Gastrocnemius medialis (tissue), 4 donors: Measurements from ENCODE around the gene AMACR. TPM values are rescaled to one million over a fixed set of nuclear protein-coding genes. Genes with fewer than 3 reads are reported as not detected.

ENCODE experiments used
- ATAC-seq, 2 donors: fragments of 150-250 bp; one replicate each; pipeline ENCODE4 v1.9.1; 2016
- DNase-seq, 2 donors: peaks; one replicate each; pipeline ENCODE4 v3.0.0-alpha.2; 2019
- H3K27ac ChIP-seq, 4 donors: fragments of 200-600 bp; sonication (generic); 1 replicate in 1 of 4; 2 replicates in 3 of 4; pipeline ENCODE4 v1.5.1; 2016 to 2018; ENCODE audit warnings: mild to moderate bottlenecking in 2 of 4, moderate library complexity in 1 of 4
- H3K27me3 ChIP-seq, 3 donors: fragments of 200-600 bp; sonication (generic) in 2 of 3; 1 replicate in 1 of 3; 2 replicates in 2 of 3; pipeline versions ENCODE4 v1.5.1 to v1.6.0; 2016 to 2019; ENCODE audit warnings: mild to moderate bottlenecking in 1 of 3, moderate library complexity in 1 of 3
- H3K36me3 ChIP-seq, 2 donors: fragments of 200-600 bp; sonication (generic) in 1 of 2; one replicate each; pipeline ENCODE4 v1.5.1; 2017 to 2018
- H3K4me1 ChIP-seq, 2 donors: fragments of 200-600 bp; sonication (generic) in 1 of 2; one replicate each; pipeline ENCODE4 v1.5.1; 2016 to 2017; ENCODE audit warnings: mild to moderate bottlenecking in 2 of 2
- H3K4me3 ChIP-seq, 4 donors: fragments of 200-600 bp; sonication (generic) in 3 of 4; 1 replicate in 1 of 4; 2 replicates in 3 of 4; pipeline ENCODE4 v1.5.1; 2016 to 2019; ENCODE audit warnings: mild to moderate bottlenecking in 2 of 4
- H3K9me3 ChIP-seq, 3 donors: fragments of 200-600 bp; sonication (generic) in 2 of 3; 1 replicate in 1 of 3; 2 replicates in 2 of 3; pipeline ENCODE4 v1.5.1; 2016 to 2019
- CTCF ChIP-seq, 5 experiments: fragments of 450-650 bp in 3 of 5; fragments of 200-600 bp in 2 of 5; sonication (generic) in 2 of 5; IDR thresholded peaks in 4 of 5; conservative IDR thresholded peaks in 1 of 5; 1 replicate in 4 of 5; 2 replicates in 1 of 5; pipeline ENCODE4 v1.5.1; 2016 to 2019; ENCODE audit warnings: antibody characterized with exemption in 5 of 5, mild to moderate bottlenecking in 3 of 5, moderate library complexity in 3 of 5
- POLR2A ChIP-seq, 2 donors: fragments of 450-650 bp; IDR thresholded peaks; one replicate each; pipeline ENCODE4 v1.6.1; 2017; ENCODE audit warnings: antibody characterized with exemption in 2 of 2, mild to moderate bottlenecking in 2 of 2, moderate library complexity in 2 of 2
- in situ Hi-C, 4 donors: fragments of 200-750 bp; cut with MboI; loops; one replicate each; pipeline versions ENCODE4 v1.15.0 to v1.8.0; 2017; ENCODE audit warnings: low sequenced_read_pairs in 4 of 4
- intact Hi-C: fragments of 100-400 bp; cut with DNase I; formaldehyde crosslinking; loops from one replicate; pipeline ENCODE4 v1.15.1; 2023; ENCODE audit warnings: low total_unique reads
- total RNA-seq, 4 donors: library from RNA; depleted of rRNA; stranded (reverse); fragments of >200 nt; gene quantifications; one replicate each; pipeline versions ENCODE4 v1.1.0 to v1.2.3, GENCODE V29; 2016

Gene AMACR
- total RNA-seq, 4 donors from 2014 or later = 2.5 to 15.3 (median 3.1) TPM

- Histone ChIP-seq H3K27me3 (no peaks in the 10 kb centered on the region), H3K4me1 (no peaks in the 10 kb centered on the region), H3K36me3 (peaks cover 0 to 25% of the 10 kb centered on the region in 2 donors), H3K27ac (no peak within 1 kb of the TSS), H3K4me3 (no peak within 1 kb of the TSS), H3K9me3 (no peaks in the 10 kb centered on the region)
- in situ Hi-C loops (loop anchor here in 2 of 4 donors (25.0 kb wide), 1 partner anchor 478 kb away; no protein-coding TSS in a partner anchor), intact Hi-C loops (no loop called here)
- DNase-seq (no peak), ATAC-seq (no peak)
- TF ChIP-seq POLR2A (IDR thresholded peaks at IDR 0.05) = no peak
- TF ChIP-seq CTCF (IDR thresholded peaks at IDR 0.05 in 4 of 5, conservative IDR thresholded peaks at IDR 0.05 in 1 of 5) = no peak
These were observed 23.2 kb downstream of the AMACR start, which contains the start of gene SLC45A2 for GRCh38 chr5:33984671-33985124. SLC45A2 (minus strand) TSS chr5:33984693; CDS start chr5:33984583, 110 bp downstream.

- H3K27ac ChIP-seq = no peak overlapping the region
- peaks cover 0 to 25% of the 10 kb centered on the region in 2 donors for H3K36me3 ChIP-seq
- no peak for DNase-seq
- H3K4me1 ChIP-seq = no peaks in the 10 kb centered on the region
- no peak for ATAC-seq
- intact Hi-C loops = no loop called here
- in situ Hi-C loops = loop anchor here in 2 of 4 donors (25.0 kb wide), 1 partner anchor 478 kb away; no protein-coding TSS in a partner anchor
- H3K9me3 ChIP-seq = no peaks in the 10 kb centered on the region
- H3K27me3 ChIP-seq = no peaks in the 10 kb centered on the region
- no peak overlapping the region for H3K4me3 ChIP-seq
- TF ChIP-seq POLR2A (IDR thresholded peaks at IDR 0.05) = no peak
- TF ChIP-seq CTCF (IDR thresholded peaks at IDR 0.05 in 4 of 5, conservative IDR thresholded peaks at IDR 0.05 in 1 of 5) = no peak
These were observed 23.7 kb downstream of the AMACR start for GRCh38 chr5:33984178-33984577.

DNA sequence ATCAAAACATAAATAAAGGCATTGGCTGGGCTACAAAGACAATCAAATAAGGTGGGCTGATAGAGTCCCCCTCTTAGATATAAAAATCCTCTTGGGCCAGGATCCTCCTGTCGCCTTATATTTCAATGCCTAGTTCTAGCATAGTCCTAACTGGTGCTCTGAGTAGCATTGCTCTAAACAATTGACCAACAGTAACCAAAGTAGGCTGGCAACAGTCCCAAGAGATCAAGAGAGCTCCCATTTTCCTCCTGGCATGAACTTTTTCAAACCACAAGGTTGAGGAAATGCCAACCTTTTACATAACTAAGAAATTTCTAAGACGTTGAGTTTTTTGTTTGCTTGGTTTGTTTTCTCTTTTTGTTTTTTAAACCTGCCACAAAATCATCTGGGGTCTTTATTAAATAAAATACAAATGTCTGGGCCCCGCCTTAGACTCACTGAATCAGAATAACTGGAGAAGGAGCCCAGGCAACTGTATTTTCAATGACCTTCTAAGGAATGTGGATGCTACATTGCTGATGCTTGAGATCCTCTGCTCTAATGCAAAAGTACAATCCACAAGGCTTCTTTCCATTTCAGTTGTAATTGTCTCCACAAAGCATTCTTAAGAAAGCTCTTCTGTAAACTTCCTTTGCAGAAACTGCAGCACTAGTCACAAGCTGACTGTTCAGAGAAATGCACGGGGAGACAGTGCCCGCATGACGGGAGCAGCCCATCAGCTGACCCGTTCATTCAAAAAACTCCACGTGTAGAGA is 26.3 kb downstream of the AMACR start:
- H3K36me3 ChIP-seq = no peaks in the 10 kb centered on the region
- TF ChIP-seq POLR2A (IDR thresholded peaks at IDR 0.05) (no peak), CTCF (IDR thresholded peaks at IDR 0.05 in 4 of 5, conservative IDR thresholded peaks at IDR 0.05 in 1 of 5) (no peak)
- H3K9me3 ChIP-seq = no peaks in the 10 kb centered on the region
- H3K4me1 ChIP-seq = no peaks in the 10 kb centered on the region
- intact Hi-C loops (no loop called here), in situ Hi-C loops (loop anchor here in 2 of 4 donors (25.0 kb wide), 1 partner anchor 481 kb away; no protein-coding TSS in a partner anchor)
- DNase-seq (no peak), ATAC-seq (no peak)
- no peaks in the 10 kb centered on the region for H3K27me3 ChIP-seq
- no peak overlapping the region for H3K4me3 ChIP-seq
- H3K27ac ChIP-seq = no peak overlapping the region

- ATAC-seq (no peak), DNase-seq (no peak)
- Histone ChIP-seq H3K9me3 (no peaks in the 10 kb centered on the region), H3K36me3 (no peaks in the 10 kb centered on the region), H3K4me3 (no peak overlapping the region), H3K4me1 (no peaks in the 10 kb centered on the region), H3K27ac (no peak overlapping the region), H3K27me3 (no peaks in the 10 kb centered on the region)
- TF ChIP-seq POLR2A (IDR thresholded peaks at IDR 0.05) (no peak), CTCF (IDR thresholded peaks at IDR 0.05 in 4 of 5, conservative IDR thresholded peaks at IDR 0.05 in 1 of 5) (no peak)
- intact Hi-C loops (no loop called here), in situ Hi-C loops (loop anchor here in 2 of 4 donors (25.0 kb wide), 1 partner anchor 482 kb away; no protein-coding TSS in a partner anchor)
These were observed 27.8 kb downstream of the AMACR start for GRCh38 chr5:33980030-33980429.
